Dedifferentiated amniotic fluid mesenchymal stem cell (primary cell): Measurements from ENCODE around the gene ZYX.

Experiments used
- DNase-seq: peaks from one replicate; pipeline ENCODE4 v3.0.0-alpha.2; 2016; ENCODE audit errors: extremely low spot score

The ZYX gene

GRCh38 chr7:143362131-143363015 is 18.8 kb upstream of the ZYX start, which contains the start of gene FAM131B:
TSS of gene FAM131B (minus strand) at chr7:143362713. CDS start at chr7:143362603, 110 bp downstream.
- DNase-seq = no peak

DNA sequence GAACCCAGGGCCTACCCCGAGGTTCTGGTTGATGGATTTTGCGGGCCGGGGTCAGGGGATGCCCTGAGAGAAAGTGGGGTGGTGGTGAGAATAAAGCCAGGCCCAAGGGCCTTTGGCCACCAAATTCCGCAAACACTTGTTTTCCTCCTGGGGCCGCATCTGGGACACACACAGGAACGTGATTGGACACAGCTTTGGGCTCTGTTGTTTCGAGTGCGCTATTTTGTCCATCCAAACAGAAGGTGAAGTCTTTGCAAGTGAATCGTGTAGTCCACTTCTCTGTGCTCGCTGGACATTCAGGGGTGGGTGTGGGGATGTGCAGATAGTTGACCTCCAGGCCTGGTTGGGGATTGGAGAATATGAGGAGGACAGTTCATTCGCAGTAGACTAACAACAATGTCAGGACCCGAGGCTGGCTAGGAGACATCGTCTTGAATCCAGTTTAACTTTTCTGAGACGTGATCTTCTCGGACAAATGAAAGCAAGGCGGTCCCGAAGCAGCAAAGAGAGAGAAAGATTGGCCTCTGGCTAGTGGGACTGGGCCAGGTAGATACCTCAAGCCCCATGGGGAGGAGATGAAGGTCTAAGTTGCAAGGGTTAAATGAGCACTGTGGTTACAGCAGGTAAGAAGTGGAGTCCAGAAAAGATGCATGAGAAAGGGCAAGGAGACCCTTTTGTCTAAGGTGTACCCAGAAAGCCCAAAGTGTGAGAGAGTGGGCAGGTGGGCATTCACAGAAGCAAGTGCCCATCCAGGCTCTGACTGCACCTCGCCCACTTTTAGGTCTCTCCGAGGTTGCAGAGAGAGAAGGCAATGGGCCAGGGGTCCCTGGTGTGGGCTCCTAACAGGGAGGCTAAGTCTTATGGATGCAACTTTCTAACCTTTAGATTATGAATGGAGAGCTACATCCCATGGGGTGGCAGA is 17.9 kb upstream of the ZYX start:
- DNase-seq = no peak

GRCh38 chr7:143367972-143368371 is 13.2 kb upstream of the ZYX start:
- DNase-seq = no peak

GRCh38 chr7:143368387-143368786 is 12.8 kb upstream of the ZYX start:
- DNase-seq = no peak

DNA sequence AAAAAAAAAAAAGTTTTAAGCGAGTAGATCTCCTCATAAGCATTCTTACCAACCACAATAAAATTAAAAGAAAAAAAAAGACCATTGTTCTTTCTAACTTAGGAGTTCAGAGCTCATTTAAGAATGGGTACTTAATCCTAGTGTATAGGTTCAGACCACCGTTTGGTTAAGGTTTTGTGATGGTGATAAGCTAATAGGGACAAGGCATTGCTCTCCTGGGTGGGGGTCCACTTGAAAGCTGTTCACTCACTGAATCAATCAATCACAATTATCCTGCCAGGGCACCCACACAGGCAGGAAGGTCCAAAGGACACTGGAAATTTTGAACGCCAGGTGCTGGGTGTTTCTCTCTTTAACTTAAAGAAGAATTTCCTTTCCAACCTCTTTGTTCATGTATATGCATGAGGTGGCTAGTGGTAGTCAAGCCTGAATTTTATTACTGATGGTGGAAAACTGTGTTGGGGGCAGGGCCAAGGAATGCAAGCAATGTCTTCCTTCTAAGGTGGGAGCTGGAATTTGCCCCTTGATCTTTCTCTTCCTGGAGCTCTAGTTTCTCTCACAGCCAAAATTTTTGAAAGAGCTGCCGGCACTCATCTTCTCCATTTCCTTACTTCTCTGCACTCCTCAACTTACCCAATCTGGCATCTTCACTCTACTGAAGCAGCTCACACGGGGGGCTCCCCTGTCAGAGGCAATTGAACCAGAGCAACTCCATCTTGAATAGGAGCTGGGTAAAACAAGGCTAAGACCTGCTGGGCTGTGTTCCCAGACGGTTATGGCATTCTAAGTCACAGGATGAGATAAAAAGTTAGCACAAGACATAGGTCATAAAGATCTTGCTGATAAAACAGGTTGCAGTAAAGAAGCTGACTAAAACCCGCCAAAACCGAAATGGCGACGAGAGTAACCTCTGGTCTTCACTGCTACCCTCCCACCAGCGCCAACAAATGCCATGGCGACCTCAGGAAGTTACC is 11.2 kb upstream of the ZYX start:
- no peak for DNase-seq

- DNase-seq = no peak
Observed at GRCh38 chr7:143372070-143372469, 9.1 kb upstream of the ZYX start.

GRCh38 chr7:143373255-143373794 is 7.8 kb upstream of the ZYX start:
- no peak for DNase-seq

DNA sequence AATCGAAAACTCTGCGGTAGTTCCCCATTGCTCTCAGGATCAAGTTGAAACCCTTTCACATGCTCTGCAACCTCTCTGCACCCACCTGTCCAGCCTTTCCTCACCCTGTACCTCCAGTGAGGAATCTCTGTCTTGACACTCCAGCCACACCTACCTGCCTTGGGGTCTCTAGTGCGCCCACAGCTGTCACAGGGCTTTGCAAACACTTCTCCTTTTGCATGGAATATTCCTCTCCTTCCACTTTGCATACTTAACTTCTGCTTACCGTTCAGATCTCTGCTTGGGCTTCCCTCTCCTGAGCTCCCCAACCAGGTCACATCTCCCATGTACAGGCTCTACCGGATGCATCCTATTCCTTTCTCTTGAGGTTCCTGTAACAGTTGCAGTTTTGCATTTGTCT is 6.6 kb upstream of the ZYX start:
- DNase-seq = no peak

GRCh38 chr7:143375298-143376034 is 5.7 kb upstream of the ZYX start:
- DNase-seq = no peak

DNA sequence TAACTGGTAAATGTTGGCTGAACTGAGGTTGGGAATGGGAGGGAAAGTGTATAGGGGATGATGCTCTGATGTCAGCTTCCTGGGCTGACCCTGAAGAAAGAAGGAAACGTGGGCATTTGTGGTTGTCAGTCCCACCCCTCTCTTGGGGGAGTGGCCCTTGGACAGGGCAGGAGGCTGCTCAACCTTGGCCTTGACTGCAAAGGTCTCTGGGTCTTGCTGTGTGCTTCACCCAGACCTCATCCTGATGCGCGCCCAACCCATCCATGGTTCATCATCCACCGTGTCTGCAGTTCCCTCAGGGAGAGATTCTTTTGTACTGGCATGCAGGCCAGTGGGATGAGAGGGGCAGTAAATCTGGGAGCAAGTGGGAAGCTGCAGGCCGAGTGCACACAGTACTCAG is 4.7 kb upstream of the ZYX start:
- DNase-seq = no peak

DNA sequence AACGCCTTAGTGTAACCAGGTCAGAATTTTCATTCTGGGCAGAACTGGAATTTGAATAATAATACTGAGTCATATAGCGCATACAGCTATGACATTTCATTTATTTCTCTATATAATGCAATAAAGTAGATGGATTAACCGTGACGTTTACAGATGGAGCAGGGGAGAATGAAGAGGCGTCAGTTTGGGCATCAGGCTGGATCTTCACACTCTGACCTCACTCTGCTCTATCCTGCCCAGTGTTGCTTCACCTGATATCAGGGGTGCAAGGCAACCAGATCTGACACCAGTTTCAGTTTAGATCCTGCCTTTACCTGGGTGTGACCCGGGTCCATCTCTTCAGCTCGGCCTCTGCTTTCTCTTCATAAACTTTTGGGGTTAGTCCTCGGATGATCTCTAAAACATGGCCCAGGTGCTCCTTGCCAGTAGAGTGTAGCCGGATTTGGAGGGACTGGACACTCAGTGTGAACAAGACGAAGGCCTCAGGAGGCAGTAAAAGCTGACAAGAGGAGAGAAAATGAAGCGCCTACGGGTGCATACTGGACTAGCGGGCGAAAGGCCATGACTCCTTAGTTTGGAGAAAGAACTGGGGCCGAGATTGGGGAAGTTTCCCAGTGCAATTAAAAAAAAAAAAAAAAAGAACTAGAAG is 1.4 kb upstream of the ZYX start:
- DNase-seq = no peak

DNA sequence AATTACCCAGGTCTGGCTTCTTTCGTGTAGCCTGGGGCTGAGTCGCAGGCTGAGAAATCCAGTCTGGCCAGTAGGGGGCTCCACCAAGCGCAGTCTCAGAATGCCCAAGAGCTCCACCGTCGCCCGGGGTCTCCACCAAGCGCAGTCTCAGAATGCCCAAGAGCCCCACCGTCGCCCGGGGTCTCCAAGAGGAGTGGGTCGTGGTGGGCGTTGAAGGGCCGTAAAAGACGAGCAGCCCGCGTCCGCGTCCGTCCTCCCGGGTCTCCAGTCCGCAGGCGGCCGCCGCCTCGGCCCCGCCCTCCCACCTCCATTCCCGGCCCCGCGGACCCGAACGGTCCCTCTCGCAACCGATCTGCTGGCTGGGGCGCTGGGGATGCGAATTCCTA is 892 bp upstream of the ZYX start:
- DNase-seq = peak; percentile 90

DNA sequence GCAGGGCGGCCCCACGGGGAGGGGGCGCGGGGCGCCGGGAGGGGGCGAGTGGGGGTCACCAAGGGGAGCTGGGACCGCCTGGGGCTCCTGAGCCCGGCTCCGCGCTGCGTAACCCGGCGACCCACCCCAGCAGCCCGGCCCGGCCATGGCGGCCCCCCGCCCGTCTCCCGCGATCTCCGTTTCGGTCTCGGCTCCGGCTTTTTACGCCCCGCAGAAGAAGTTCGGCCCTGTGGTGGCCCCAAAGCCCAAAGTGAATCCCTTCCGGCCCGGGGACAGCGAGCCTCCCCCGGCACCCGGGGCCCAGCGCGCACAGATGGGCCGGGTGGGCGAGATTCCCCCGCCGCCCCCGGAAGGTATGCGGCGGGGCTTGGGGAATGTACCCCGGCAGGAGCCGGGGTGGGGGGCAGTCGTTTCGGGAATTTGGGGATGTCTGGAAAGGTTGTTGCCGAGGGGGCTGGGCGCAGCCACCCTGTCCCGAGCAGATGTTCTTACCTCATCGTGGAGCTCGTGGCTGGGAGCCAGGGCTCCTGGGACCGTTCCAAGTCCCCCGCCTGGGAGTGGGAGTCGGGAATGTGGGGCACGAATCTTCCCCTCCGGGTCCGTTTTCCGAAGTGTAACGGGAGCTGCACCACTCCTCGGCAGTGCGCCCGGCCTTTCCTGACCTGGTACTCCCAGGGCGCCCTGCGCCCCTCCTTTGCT is 431 bp downstream of the ZYX start:
- peak; percentile 78 for DNase-seq

DNA sequence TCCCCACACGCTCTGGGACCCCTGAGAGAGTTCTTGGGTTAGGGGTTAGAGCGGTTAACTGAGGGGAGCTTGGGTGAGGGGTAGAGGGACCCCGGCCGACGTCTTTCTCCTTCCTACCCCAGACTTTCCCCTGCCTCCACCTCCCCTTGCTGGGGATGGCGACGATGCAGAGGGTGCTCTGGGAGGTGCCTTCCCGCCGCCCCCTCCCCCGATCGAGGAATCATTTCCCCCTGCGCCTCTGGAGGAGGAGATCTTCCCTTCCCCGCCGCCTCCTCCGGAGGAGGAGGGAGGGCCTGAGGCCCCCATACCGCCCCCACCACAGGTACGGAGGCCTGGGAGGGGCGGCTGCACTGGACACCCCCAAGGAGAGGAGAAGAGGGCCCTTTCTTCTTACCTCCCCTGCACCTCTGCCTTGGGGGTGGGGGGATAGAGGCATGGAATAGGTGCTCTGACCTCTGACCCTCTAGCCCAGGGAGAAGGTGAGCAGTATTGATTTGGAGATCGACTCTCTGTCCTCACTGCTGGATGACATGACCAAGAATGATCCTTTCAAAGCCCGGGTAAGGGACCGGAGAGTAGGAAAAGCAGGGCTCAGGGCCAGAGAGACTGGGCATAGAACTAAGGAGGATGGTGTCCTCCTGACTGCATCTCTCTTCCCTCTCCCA is 1.1 kb downstream of the ZYX start:
- DNase-seq = no peak

- DNase-seq = no peak
Observed at GRCh38 chr7:143382791-143383641, 1.9 kb downstream of the ZYX start.

- DNase-seq = no peak
Observed at GRCh38 chr7:143383642-143383957, 2.5 kb downstream of the ZYX start.

- peak; percentile 21 for DNase-seq
Observed at GRCh38 chr7:143384148-143384547, 3.0 kb downstream of the ZYX start.
